Testis (tissue), 2 donors: ENCODE results near the gene NBEA.

Experiments
- CTCF ChIP-seq, 3 experiments: fragments of 450-650 bp in 2 of 3; fragments of 200-600 bp in 1 of 3; sonication (generic) in 1 of 3; IDR thresholded peaks; one replicate each; pipeline ENCODE4 v1.5.1; 2016 to 2019; ENCODE audit warnings: antibody characterized with exemption in 3 of 3, mild to moderate bottlenecking in 2 of 3, moderate library complexity in 1 of 3
- POLR2A ChIP-seq: fragments of 450-650 bp; IDR thresholded peaks from one replicate; pipeline ENCODE4 v1.6.1; 2017; ENCODE audit warnings: antibody characterized with exemption, mild to moderate bottlenecking, moderate library complexity

GRCh38 chr13:35198613-35199200, 256.6 kb downstream of the NBEA start:
- TF ChIP-seq POLR2A (no peak), CTCF (IDR thresholded peaks at IDR 0.05) (no peak)
